HG02885 (cell line): Measurements from ENCODE around the gene CTDSP1.

Experiments
- ATAC-seq: cut with Tn5 transposase; IDR thresholded peaks from one replicate; pipeline ENCODE4 v1.9.1; 2021; ENCODE audit warnings: mild to moderate bottlenecking; ENCODE audit not compliant: unreplicated experiment, poor library complexity

CTDSP1 gene

GRCh38 chr2:218447072-218447471, 47.4 kb downstream of the CTDSP1 start:
- ATAC-seq = no peak

GRCh38 chr2:218448934-218449333, 49.3 kb downstream of the CTDSP1 start:
- no peak for ATAC-seq

GRCh38 chr2:218452079-218452478, 52.4 kb downstream of the CTDSP1 start:
- ATAC-seq = no peak
